ENCODE data around the gene ADAMTS19.

The ADAMTS19 gene

DNA sequence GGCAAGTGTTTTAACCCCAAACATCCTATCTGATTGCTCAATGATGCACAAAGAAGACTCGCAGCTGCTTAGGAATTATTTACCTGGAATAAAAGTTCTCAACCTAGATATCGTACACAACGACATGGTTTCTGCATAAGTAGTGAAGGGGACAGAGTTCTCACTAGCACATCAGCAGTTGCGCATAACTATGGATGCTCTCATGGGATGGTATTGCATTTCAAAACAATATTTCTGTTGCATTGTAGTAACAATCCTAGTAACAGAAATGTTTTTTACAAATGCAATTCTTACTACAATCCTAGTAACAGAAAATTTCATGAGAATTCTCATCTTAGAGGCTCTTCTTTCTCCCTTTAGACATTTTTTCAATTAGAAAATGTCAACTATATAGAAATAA lies 193.3 kb downstream of the ADAMTS19 start:
- DNase-seq (ENCODE audit: low read depth) = no peak
- no peak for TF ChIP-seq CTCF (IDR thresholded peaks at IDR 0.05; ENCODE audit: low read length, missing control alignments)
- no peak overlapping the region for H3K4me3 ChIP-seq (replicated peaks; ENCODE audit: low read depth, low read length)

- DNase-seq (ENCODE audit: low read depth) = no peak
- no peak for TF ChIP-seq CTCF (IDR thresholded peaks at IDR 0.05; ENCODE audit: low read length, missing control alignments)
- H3K4me3 ChIP-seq (replicated peaks; ENCODE audit: low read depth, low read length) = no peak overlapping the region
These were observed 196.9 kb downstream of the ADAMTS19 start for GRCh38 chr5:129656952-129657351.

DNA sequence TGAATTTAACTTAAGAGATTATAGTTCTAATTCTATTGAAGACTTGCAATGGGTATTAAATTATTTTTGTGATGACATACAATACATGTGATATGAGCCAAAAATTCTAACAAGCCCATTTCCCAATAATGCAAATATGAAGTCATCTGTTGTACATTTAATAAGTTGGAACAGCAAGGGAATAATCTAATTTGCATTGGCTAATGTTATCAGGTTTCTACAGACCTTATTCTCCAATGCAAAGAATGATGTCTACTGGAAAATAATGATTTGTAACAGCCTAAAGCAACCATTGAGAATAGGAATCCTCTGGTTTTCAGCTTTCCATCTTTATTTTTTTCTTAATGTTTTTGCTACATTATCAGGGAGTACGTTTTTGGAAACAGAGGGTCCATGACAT lies 198.7 kb downstream of the ADAMTS19 start:
- H3K4me3 ChIP-seq (replicated peaks; ENCODE audit: low read depth, low read length) = no peak overlapping the region
- no peak for DNase-seq (ENCODE audit: low read depth)
- TF ChIP-seq CTCF (IDR thresholded peaks at IDR 0.05; ENCODE audit: low read length, missing control alignments) = no peak

DNA sequence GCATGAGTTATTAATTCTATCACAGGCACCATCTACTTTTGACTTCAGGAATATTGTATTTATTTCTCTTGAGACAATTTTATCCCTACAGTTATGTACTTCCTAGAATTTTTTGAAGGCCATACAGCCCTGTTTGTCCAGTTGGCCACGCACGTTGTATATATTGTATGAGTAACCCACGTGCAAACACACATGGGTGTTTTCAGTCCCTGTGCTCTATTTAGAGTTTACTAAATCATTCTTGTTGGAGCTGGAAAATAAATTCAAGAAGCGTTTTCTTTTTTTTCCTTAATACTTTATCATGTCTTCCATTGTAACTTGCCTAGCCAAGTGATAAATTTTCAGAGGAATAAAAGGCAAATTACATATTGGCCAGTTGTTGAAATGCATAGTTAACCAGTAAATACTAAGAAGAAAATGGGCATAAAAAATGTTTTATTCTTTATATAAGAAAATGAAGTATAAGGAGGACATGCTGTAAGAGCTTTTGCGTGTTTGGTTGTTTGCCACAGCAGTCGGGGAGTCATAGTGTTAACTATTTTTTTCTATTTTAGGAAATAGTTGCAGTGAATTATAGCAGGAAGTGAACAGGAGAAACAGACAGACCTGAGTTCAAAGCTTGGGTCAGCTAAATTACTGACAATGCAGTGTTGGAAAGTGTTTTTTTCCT lies 201.4 kb downstream of the ADAMTS19 start:
- no peak overlapping the region for H3K4me3 ChIP-seq (replicated peaks; ENCODE audit: low read depth, low read length)
- no peak for TF ChIP-seq CTCF (IDR thresholded peaks at IDR 0.05; ENCODE audit: low read length, missing control alignments)
- no peak for DNase-seq (ENCODE audit: low read depth)

DNA sequence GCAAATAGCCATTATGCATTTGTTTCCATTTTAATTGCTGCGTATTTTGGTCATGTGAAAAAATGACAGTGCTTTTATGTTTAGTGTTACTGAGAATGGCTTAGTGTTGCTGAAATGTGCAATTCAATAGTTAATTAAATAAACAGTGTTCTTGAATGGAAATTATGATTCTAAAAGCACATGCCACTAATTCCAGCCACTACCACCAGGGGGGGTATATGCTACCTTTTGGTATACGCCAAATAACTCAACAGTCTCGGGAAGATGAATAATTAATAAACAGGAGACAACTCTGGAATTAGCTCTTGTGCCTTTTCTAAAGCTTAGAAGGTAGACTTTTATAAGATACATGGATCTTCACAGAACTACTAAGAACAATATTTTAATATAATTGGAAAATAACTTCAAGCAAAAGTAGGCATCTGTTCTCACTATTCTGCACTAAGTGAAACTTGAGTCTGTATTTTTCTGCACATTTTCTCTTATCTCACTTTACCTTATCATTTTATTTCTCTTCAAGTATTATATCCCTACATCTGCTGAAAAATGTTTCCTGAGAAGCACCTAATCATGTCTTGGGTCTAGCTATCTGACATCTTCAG lies 204.3 kb downstream of the ADAMTS19 start:
- no peak overlapping the region for H3K4me3 ChIP-seq (replicated peaks; ENCODE audit: low read depth, low read length)
- TF ChIP-seq CTCF (IDR thresholded peaks at IDR 0.05; ENCODE audit: low read length, missing control alignments) = peak; percentile 91
- DNase-seq (ENCODE audit: low read depth) = peak; percentile 69

DNA sequence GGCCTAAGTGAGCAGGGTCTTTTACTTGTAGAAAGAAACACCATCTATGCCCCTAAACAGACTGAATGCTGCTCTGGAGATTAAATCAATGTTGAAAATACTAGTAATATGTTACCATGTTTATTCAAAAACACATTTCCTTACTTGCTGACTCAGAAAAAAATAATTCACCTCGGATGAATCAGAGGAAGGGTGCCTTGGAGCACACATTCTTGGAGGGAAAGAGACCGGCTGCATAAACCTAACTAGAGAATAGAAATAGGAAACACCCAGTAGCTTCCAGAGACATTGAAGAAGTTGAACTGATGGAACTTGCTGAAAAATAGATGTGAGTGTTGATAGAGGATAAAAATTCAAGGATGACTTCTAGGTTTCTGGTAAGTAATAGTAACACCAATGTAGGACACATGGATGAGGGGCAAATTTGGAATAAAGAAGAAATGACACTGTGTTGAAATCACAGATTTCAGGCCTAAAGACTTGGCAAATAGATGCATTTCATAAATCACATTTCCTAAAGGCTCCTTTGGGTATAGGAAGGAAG lies 210.9 kb downstream of the ADAMTS19 start:
- H3K4me3 ChIP-seq (replicated peaks; ENCODE audit: low read depth, low read length) = no peak overlapping the region
- peak; percentile 74 for DNase-seq (ENCODE audit: low read depth)
- TF ChIP-seq CTCF (IDR thresholded peaks at IDR 0.05; ENCODE audit: low read length, missing control alignments) = no peak
